Erythroblast (primary cell): ENCODE data around the gene UBXN6.

Experiments used
- GATA1 ChIP-seq: IDR thresholded peaks from 2 replicates; pipeline ENCODE4 v1.6.1; 2011; ENCODE audit warnings: low read depth, mild to moderate bottlenecking, control low read depth, low read length, moderate library complexity
- POLR2A ChIP-seq: IDR thresholded peaks from 2 replicates; pipeline ENCODE4 v1.6.1; 2011; ENCODE audit warnings: mild to moderate bottlenecking, low read length

GRCh38 chr19:4439243-4439642, 18.4 kb downstream of the UBXN6 start:
- TF ChIP-seq POLR2A (no peak), GATA1 (no peak)
